Activated CD4-positive, alpha-beta T cell treated with anti-CD3 and anti-CD28 coated beads for 36 hours (primary cell): ENCODE data around the gene DCLRE1B. TPM values are rescaled to one million over a fixed set of nuclear protein-coding genes. Genes with fewer than 3 reads are reported as not detected.
A peak's percentile ranks its signal among the peaks of the same experiment; 100 is the strongest.

ENCODE experiments used
- ATAC-seq: fragments of 200-7000 bp; cut with Tn5 transposase; one replicate; pipeline ENCODE4 v1.10.0; 2021; ENCODE audit warnings: mild to moderate bottlenecking, moderate library complexity
- CTCF ChIA-PET: fragments of 350-600 bp; sonication (Branson Sonifier 250); formaldehyde crosslinking; loops from one replicate; lab custom pipeline; 2021; ENCODE audit warnings: antibody characterized with exemption; lab: Charles Lee
- POLR2A ChIA-PET: fragments of 350-600 bp; sonication (Branson Sonifier 250); formaldehyde crosslinking; loops from one replicate; lab custom pipeline; 2021; ENCODE audit warnings: antibody characterized with exemption, inconsistent platforms; lab: Charles Lee
- DNase-seq: peaks from one replicate; pipeline ENCODE4 v3.0.0-alpha.2; 2020
- H3K27ac Mint-ChIP-seq: one replicate; pipeline ENCODE4 v1.8.0; 2021; ENCODE audit warnings: mixed read lengths
- H3K27me3 Mint-ChIP-seq: one replicate; pipeline ENCODE4 v1.8.0; 2021; ENCODE audit warnings: mixed read lengths
- H3K36me3 Mint-ChIP-seq: one replicate; pipeline ENCODE4 v1.8.0; 2021; ENCODE audit warnings: low read depth, mixed read lengths
- H3K4me1 Mint-ChIP-seq: one replicate; pipeline ENCODE4 v1.8.0; 2021; ENCODE audit warnings: mixed read lengths
- H3K4me3 Mint-ChIP-seq: one replicate; pipeline ENCODE4 v1.8.0; 2021; ENCODE audit warnings: mild to moderate bottlenecking, moderate library complexity, mixed read lengths
- H3K9me3 Mint-ChIP-seq: one replicate; pipeline ENCODE4 v1.8.0; 2021; ENCODE audit warnings: low read depth, mixed read lengths
- intact Hi-C, 2 experiments: fragments of 100-400 bp; cut with DNase I in 1 of 2; cut with micrococcal nuclease in 1 of 2; formaldehyde crosslinking; loops; one replicate each; pipeline versions ENCODE4 v1.14.2 to v1.15.1; 2022 to 2024; cut with DNase I, micrococcal nuclease
- total RNA-seq, 2 experiments: library from RNA; stranded (reverse); gene quantifications; one replicate each; pipeline ENCODE4 v1.2.3, GENCODE V29; 2021

DCLRE1B gene
- total RNA-seq, 2 experiments from 2014 or later = 18.2 to 21.8 TPM

- ChIA-PET POLR2A (no interaction called here), CTCF (interaction anchor here (1.0 kb wide), 2 partner anchors 52 to 59 kb away, joined by 3 read pairs; no protein-coding TSS in a partner anchor)
- peaks cover 13% of the 10 kb centered on the region for H3K4me1 Mint-ChIP-seq
- DNase-seq (no peak), ATAC-seq (no peak)
- intact Hi-C loops = no loop called here
- H3K4me3 Mint-ChIP-seq = no peak within 1 kb of the TSS
- no peak within 1 kb of the TSS for H3K27ac Mint-ChIP-seq
- H3K36me3 Mint-ChIP-seq = peaks cover 4% of the 10 kb centered on the region
- no peaks in the 10 kb centered on the region for H3K9me3 Mint-ChIP-seq
- H3K27me3 Mint-ChIP-seq = no peaks in the 10 kb centered on the region
These were observed 17.5 kb upstream of the DCLRE1B start, which contains the start of gene BCL2L15 for GRCh38 chr1:113887402-113888175. BCL2L15 (minus strand) TSS chr1:113887581; CDS start chr1:113887375, 206 bp downstream.

GRCh38 chr1:113890816-113891215 lies 14.3 kb upstream of the DCLRE1B start:
- H3K36me3 Mint-ChIP-seq = peaks cover 16% of the 10 kb centered on the region
- peaks cover 11% of the 10 kb centered on the region for H3K4me1 Mint-ChIP-seq
- DNase-seq (no peak), ATAC-seq (no peak)
- no peaks in the 10 kb centered on the region for H3K9me3 Mint-ChIP-seq
- intact Hi-C loops = no loop called here
- ChIA-PET CTCF (no interaction called here), POLR2A (interaction anchor here (0.6 kb wide), 1 partner anchor 12 kb away, joined by 3 read pairs; no protein-coding TSS in a partner anchor)
- H3K27me3 Mint-ChIP-seq = no peaks in the 10 kb centered on the region
- H3K27ac Mint-ChIP-seq = no peak overlapping the region
- H3K4me3 Mint-ChIP-seq = no peak overlapping the region

- no peak for ATAC-seq
- POLR2A ChIA-PET = no interaction called here
- H3K4me3 Mint-ChIP-seq = no peak overlapping the region
- no peaks in the 10 kb centered on the region for H3K27me3 Mint-ChIP-seq
- H3K4me1 Mint-ChIP-seq = peaks cover 9% of the 10 kb centered on the region
- CTCF ChIA-PET = interaction anchor here (1.0 kb wide), 1 partner anchor 55 kb away, joined by 3 read pairs; no protein-coding TSS in a partner anchor
- H3K9me3 Mint-ChIP-seq = no peaks in the 10 kb centered on the region
- intact Hi-C loops = no loop called here
- no peak overlapping the region for H3K27ac Mint-ChIP-seq
- H3K36me3 Mint-ChIP-seq = peaks cover 24% of the 10 kb centered on the region
- no peak for DNase-seq
These were observed 13.4 kb upstream of the DCLRE1B start for GRCh38 chr1:113891631-113892220.

GRCh38 chr1:113893267-113893666 lies 11.9 kb upstream of the DCLRE1B start:
- intact Hi-C loops = no loop called here
- Mint-ChIP-seq H3K27ac (no peak overlapping the region), H3K4me1 (peaks cover 11% of the 10 kb centered on the region), H3K36me3 (peaks cover 31% of the 10 kb centered on the region), H3K27me3 (no peaks in the 10 kb centered on the region), H3K9me3 (no peaks in the 10 kb centered on the region), H3K4me3 (no peak overlapping the region)
- ChIA-PET CTCF (interaction anchor here (0.6 to 1.0 kb wide), 4 partner anchors 12 to 84 kb away, joined by 3 to 4 read pairs (median 3); no protein-coding TSS in a partner anchor), POLR2A (interaction anchor here (0.5 to 1.4 kb wide), 2 partner anchors 8 to 398 kb away, joined by 3 to 4 read pairs; no protein-coding TSS in a partner anchor)
- DNase-seq = no peak
- no peak for ATAC-seq

GRCh38 chr1:113895098-113895497 lies 10.0 kb upstream of the DCLRE1B start:
- Mint-ChIP-seq H3K4me1 (peaks cover 24% of the 10 kb centered on the region), H3K36me3 (peaks cover 44% of the 10 kb centered on the region), H3K9me3 (no peaks in the 10 kb centered on the region), H3K4me3 (no peak overlapping the region), H3K27me3 (no peaks in the 10 kb centered on the region), H3K27ac (no peak overlapping the region)
- intact Hi-C loops = no loop called here
- DNase-seq = no peak
- ChIA-PET CTCF (interaction anchor here (0.7 kb wide), 1 partner anchor 1535 kb away, joined by 4 read pairs; no protein-coding TSS in a partner anchor), POLR2A (interaction anchor here (0.6 kb wide), 1 partner anchor 1015 kb away, joined by 3 read pairs; no protein-coding TSS in a partner anchor)
- no peak for ATAC-seq

GRCh38 chr1:113895961-113896360 lies 9.2 kb upstream of the DCLRE1B start:
- Mint-ChIP-seq H3K4me3 (no peak overlapping the region), H3K4me1 (peaks cover 23% of the 10 kb centered on the region), H3K27ac (no peak overlapping the region), H3K36me3 (peaks cover 50% of the 10 kb centered on the region), H3K27me3 (no peaks in the 10 kb centered on the region), H3K9me3 (no peaks in the 10 kb centered on the region)
- ChIA-PET CTCF (interaction anchor here (0.7 to 1.2 kb wide), 2 partner anchors 61 to 1536 kb away, joined by 4 read pairs; no protein-coding TSS in a partner anchor), POLR2A (no interaction called here)
- intact Hi-C loops = no loop called here
- no peak for ATAC-seq
- no peak for DNase-seq

- DNase-seq = no peak
- Mint-ChIP-seq H3K27ac (peak overlapping the region; percentile 86), H3K36me3 (peaks cover 64% of the 10 kb centered on the region), H3K4me3 (no peak overlapping the region), H3K9me3 (no peaks in the 10 kb centered on the region), H3K4me1 (peaks cover 46% of the 10 kb centered on the region), H3K27me3 (no peaks in the 10 kb centered on the region)
- peak; percentile 60 for ATAC-seq
- intact Hi-C loops = no loop called here
- CTCF ChIA-PET = interaction anchor here (0.6 to 1.0 kb wide), 2 partner anchors 12 to 29 kb away, joined by 3 to 4 read pairs; no protein-coding TSS in a partner anchor
- POLR2A ChIA-PET = interaction anchor here (0.7 kb wide), 1 partner anchor 86 kb away, joined by 3 read pairs; the partner anchor contains the start of gene RSBN1
These were observed 6.8 kb upstream of the DCLRE1B start for GRCh38 chr1:113898241-113898814.

GRCh38 chr1:113899111-113899510 lies 6.0 kb upstream of the DCLRE1B start:
- peak overlapping the region; percentile 5 for H3K27ac Mint-ChIP-seq
- DNase-seq (no peak), ATAC-seq (no peak)
- H3K4me3 Mint-ChIP-seq = no peak overlapping the region
- H3K4me1 Mint-ChIP-seq = peaks cover 52% of the 10 kb centered on the region
- peaks cover 65% of the 10 kb centered on the region for H3K36me3 Mint-ChIP-seq
- no peaks in the 10 kb centered on the region for H3K27me3 Mint-ChIP-seq
- no peaks in the 10 kb centered on the region for H3K9me3 Mint-ChIP-seq
- ChIA-PET CTCF (interaction anchor here (0.6 to 3.5 kb wide), 4 partner anchors 12 to 63 kb away, joined by 3 to 14 read pairs (median 4); no protein-coding TSS in a partner anchor), POLR2A (interaction anchor here (0.7 kb wide), 1 partner anchor 87 kb away, joined by 3 read pairs; the partner anchor contains the start of gene RSBN1)
- intact Hi-C loops = no loop called here

DNA sequence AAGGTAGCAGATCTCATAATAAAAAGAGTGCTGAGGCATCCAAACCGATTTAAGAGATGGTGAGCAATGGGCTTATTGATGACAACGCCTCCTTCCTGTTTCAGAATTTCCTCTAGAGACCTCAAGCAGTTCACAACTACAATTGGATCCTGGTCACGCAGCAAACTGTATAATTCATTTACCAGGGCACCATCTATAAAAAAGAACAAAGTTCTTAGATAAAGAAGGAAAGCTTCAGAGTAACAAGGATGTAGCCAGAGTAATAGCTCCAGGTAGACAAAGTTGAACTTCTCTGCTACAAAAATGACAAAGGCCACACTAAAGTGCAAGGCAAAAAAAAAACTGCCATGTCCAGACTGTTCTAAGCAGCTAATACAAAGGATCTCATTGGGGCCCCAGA lies 3.9 kb upstream of the DCLRE1B start:
- DNase-seq (no peak), ATAC-seq (no peak)
- H3K27me3 Mint-ChIP-seq = no peaks in the 10 kb centered on the region
- peaks cover 58% of the 10 kb centered on the region for H3K36me3 Mint-ChIP-seq
- intact Hi-C loops = loop anchor here (5.0 to 10.0 kb wide), 2 partner anchors 46 to 946 kb away; partner anchors contain the start of gene SLC16A1 (in 1 of the 2)
- no peak overlapping the region for H3K4me3 Mint-ChIP-seq
- ChIA-PET POLR2A (interaction anchor here (0.5 to 1.2 kb wide), 2 partner anchors 8 to 1210 kb away, joined by 3 read pairs; no protein-coding TSS in a partner anchor), CTCF (interaction anchor here (3.5 kb wide), 1 partner anchor 65 kb away, joined by 14 read pairs; no protein-coding TSS in a partner anchor)
- H3K9me3 Mint-ChIP-seq = no peaks in the 10 kb centered on the region
- peaks cover 56% of the 10 kb centered on the region for H3K4me1 Mint-ChIP-seq
- peak overlapping the region; percentile 42 for H3K27ac Mint-ChIP-seq

DNA sequence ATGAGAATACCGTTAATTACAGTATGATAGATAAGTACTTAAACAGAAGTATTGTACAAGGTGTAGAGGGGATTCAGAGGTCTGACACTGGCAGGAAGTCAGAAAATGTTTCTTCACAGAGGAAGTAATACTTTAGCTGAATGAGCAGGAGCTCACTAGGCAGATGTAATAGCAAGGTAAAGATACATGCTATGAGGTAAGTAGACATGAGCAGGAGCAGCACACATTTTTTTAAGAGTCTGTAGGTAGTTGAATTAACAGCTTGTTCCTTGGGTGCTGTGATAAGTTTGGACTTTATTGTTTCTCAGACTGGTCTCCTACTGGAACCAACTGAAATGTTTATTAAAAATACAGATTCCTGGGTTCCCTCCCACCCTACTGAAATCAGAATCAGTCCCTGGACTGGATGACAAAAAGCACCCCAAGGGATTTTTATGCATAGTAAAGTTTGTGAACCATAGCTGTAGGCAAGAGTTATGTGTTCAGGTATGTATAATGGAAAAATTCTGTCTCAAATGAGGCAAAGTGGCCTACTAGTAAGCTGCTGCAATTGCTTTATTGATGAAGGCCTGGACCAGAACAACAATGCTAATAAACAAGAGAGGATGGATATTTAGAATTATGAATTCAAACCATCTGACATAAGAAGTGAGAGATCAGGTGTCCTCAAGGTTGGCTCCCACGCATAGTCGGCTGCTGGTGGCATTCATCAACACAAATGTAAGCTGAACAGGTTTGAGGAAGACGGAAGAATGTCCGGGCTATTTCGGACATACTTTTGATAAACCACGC lies 1.4 kb upstream of the DCLRE1B start:
- DNase-seq (peak; percentile 43), ATAC-seq (no peak)
- peaks cover 53% of the 10 kb centered on the region for H3K36me3 Mint-ChIP-seq
- peak overlapping the region; percentile 85 for H3K4me3 Mint-ChIP-seq
- POLR2A ChIA-PET = interaction anchor here (0.6 to 5.1 kb wide), 13 partner anchors 10 to 607 kb away, joined by 3 to 78 read pairs (median 4); partner anchors contain the start of genes HIPK1 and RSBN1
- H3K27me3 Mint-ChIP-seq = no peaks in the 10 kb centered on the region
- H3K4me1 Mint-ChIP-seq = peaks cover 59% of the 10 kb centered on the region
- no peaks in the 10 kb centered on the region for H3K9me3 Mint-ChIP-seq
- peak overlapping the region; percentile 96 for H3K27ac Mint-ChIP-seq
- CTCF ChIA-PET = interaction anchor here (0.7 to 6.0 kb wide), 13 partner anchors 26 to 831 kb away, joined by 3 to 62 read pairs (median 5); partner anchors contain the start of genes HIPK1, LRIG2 and RSBN1
- intact Hi-C loops = loop anchor here (1.0 to 10.0 kb wide), 4 partner anchors 32 to 949 kb away; partner anchors contain the start of genes PTPN22 (in 1 of the 2), RSBN1 (in 1 of the 2) and SLC16A1 (in 1 of the 2)
